A673 (cell line): ENCODE data around the gene NOCT.
"Not testable (repeated sequence)": the region's sequence is repeated elsewhere in the genome, so short reads cannot be mapped to it uniquely, and the experiment has no call there.

ENCODE experiments used
- EZH2 ChIP-seq: fragments of 200-600 bp; sonication (generic); IDR thresholded peaks from 2 replicates; pipeline ENCODE4 v1.6.1; 2017; ENCODE audit warnings: borderline replicate concordance, low read depth, mild to moderate bottlenecking, mixed read lengths, antibody characterized with exemption, low read length; ENCODE audit not compliant: poor library complexity, severe bottlenecking
- TF ChIP-seq, protein P1 (sequence below): fragments of 300-800, 200-600 bp; sonication (generic); conservative IDR thresholded peaks from 2 replicates; pipeline ENCODE4 v1.5.1; 2017; ENCODE audit warnings: low read depth, mild to moderate bottlenecking, antibody characterized with exemption, low read length, moderate library complexity, mixed read lengths

DNA sequence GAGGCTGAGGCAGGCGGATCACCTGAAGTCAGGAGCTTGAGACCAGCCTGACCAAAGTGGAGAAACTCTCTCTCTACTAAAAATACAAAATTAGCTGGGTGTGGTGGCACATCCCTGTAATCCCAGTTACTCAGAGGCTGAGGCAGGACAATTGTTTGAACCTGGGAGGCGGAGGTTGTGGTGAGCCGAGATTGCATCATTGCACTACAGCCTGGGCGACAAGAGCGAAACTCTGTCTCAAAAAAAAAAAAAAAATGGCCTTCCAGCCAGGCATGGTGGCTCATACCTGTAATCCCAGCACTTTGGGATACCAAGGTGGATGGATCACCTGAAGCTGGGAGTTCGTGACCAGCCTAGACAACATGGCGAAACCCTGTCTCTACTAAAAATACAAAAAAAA, 7.3 kb upstream of the NOCT start:
- TF ChIP-seq, protein P1, sequence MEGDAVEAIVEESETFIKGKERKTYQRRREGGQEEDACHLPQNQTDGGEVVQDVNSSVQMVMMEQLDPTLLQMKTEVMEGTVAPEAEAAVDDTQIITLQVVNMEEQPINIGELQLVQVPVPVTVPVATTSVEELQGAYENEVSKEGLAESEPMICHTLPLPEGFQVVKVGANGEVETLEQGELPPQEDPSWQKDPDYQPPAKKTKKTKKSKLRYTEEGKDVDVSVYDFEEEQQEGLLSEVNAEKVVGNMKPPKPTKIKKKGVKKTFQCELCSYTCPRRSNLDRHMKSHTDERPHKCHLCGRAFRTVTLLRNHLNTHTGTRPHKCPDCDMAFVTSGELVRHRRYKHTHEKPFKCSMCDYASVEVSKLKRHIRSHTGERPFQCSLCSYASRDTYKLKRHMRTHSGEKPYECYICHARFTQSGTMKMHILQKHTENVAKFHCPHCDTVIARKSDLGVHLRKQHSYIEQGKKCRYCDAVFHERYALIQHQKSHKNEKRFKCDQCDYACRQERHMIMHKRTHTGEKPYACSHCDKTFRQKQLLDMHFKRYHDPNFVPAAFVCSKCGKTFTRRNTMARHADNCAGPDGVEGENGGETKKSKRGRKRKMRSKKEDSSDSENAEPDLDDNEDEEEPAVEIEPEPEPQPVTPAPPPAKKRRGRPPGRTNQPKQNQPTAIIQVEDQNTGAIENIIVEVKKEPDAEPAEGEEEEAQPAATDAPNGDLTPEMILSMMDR = not testable (repeated sequence)
- not testable (repeated sequence) for TF ChIP-seq EZH2
